Coronary artery (tissue), 2 donors: Measurements from ENCODE around the gene CEP112.
"Not testable (repeated sequence)": the region's sequence is repeated elsewhere in the genome, so short reads cannot be mapped to it uniquely, and the experiment has no call there.

Experiments used
- DNase-seq: peaks from one replicate; pipeline ENCODE4 v3.0.0-alpha.2; 2017; ENCODE audit warnings: low spot score
- H3K27ac ChIP-seq, 2 donors: fragments of 200-600 bp; sonication (generic); one replicate each; pipeline ENCODE4 v1.5.1; 2016 to 2019
- H3K4me3 ChIP-seq: fragments of 200-600 bp; sonication (generic); 2 replicates; pipeline ENCODE4 v1.5.1; 2016; ENCODE audit warnings: mild to moderate bottlenecking, moderate library complexity
- TF ChIP-seq, protein P1 (sequence below): fragments of 200-600 bp; sonication (generic); IDR thresholded peaks from one replicate; pipeline ENCODE4 v1.5.1; 2019; ENCODE audit warnings: antibody characterized with exemption

Gene CEP112

DNA sequence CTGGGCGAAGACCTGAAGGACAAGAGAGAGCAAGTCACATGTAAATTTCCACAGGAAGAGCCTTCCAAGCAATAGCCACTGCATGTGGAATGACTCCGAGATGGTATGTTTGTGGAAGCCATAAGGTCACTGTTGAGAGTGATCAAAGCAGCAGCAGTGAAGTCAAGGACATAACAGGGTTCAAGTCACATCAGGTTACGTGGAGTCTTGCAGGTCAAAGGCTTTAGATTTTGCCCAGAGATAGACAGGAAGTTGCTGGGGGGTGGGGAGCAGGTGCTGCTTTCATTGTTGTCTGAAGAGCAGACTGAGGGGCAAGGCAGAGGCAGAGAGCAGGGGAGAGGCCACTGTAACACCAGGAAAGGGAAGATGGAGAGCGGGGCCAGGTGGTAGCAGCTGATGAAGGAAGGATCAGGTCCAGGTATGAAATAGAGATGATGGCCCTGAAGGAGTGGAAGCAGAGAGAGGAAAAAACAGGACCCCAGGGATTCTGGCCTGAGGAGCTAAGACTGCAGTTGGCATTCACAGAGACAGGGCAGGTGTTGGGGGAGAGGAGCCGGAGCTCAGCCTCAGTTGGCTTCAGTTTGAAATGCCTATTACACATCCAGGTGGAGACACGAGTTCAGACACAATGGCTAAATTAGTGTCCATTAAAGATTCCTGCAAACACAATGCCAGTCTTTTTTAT is 501.2 kb downstream of the CEP112 start:
- DNase-seq = no peak
- Histone ChIP-seq H3K4me3 (no peak overlapping the region), H3K27ac (no peak overlapping the region)
- TF ChIP-seq, protein P1, sequence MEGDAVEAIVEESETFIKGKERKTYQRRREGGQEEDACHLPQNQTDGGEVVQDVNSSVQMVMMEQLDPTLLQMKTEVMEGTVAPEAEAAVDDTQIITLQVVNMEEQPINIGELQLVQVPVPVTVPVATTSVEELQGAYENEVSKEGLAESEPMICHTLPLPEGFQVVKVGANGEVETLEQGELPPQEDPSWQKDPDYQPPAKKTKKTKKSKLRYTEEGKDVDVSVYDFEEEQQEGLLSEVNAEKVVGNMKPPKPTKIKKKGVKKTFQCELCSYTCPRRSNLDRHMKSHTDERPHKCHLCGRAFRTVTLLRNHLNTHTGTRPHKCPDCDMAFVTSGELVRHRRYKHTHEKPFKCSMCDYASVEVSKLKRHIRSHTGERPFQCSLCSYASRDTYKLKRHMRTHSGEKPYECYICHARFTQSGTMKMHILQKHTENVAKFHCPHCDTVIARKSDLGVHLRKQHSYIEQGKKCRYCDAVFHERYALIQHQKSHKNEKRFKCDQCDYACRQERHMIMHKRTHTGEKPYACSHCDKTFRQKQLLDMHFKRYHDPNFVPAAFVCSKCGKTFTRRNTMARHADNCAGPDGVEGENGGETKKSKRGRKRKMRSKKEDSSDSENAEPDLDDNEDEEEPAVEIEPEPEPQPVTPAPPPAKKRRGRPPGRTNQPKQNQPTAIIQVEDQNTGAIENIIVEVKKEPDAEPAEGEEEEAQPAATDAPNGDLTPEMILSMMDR = no peak

GRCh38 chr17:65688307-65688706 is 503.6 kb downstream of the CEP112 start:
- TF ChIP-seq, protein P1 = no peak
- no peak for DNase-seq
- H3K27ac ChIP-seq = no peak overlapping the region

GRCh38 chr17:65685110-65685509 is 506.8 kb downstream of the CEP112 start:
- no peak overlapping the region for H3K4me3 ChIP-seq
- TF ChIP-seq, protein P1 = no peak
- H3K27ac ChIP-seq = no peak overlapping the region
- DNase-seq = no peak

More at GRCh38 chr17:65688307-65688706, 503.6 kb downstream of the CEP112 start:
- H3K4me3 ChIP-seq = no peak overlapping the region

DNA sequence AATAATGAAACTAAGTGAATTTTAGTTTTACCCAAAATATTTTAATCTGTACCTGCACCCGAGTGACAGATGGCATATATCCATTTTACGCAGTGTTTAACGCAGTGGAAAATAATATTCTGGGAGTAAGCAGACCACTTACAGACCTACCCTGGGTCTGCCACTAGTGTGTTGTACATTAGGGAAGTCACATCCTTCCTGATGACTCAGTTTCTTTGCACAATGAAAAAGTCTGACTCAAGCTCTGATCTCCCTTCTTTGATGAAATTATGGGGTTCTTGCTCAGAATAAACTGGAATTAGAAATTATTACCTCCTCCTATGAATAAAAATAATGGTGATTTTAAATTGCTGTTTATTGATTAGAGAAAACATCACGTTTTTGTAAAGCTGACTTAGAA is 507.3 kb downstream of the CEP112 start:
- no peak for DNase-seq
- Histone ChIP-seq H3K4me3 (no peak overlapping the region), H3K27ac (no peak overlapping the region)
- TF ChIP-seq, protein P1 = no peak

DNA sequence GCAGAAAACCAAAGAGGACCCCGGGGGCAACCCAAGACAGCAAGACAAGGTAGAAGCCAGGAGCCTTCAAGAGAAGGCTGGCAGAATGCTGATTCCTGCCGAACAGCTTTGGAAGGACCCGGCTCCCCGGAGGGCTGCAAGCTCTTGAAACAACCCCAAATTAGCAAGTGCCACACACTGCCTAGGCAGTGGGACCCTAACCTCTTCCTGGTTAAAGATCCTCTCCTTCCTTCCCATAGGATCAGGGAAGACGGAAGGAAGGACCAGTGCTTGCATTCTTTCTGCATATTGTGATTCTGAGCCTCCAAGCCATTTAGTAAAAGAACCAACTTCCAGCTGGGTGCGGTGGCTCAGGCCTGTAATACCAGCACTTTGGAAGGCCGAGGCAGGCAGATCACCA is 508.5 kb downstream of the CEP112 start:
- no peak overlapping the region for H3K4me3 ChIP-seq
- TF ChIP-seq, protein P1 = no peak
- H3K27ac ChIP-seq = no peak overlapping the region

GRCh38 chr17:65681763-65682162 is 510.2 kb downstream of the CEP112 start:
- not testable (repeated sequence) for H3K4me3 ChIP-seq, DNase-seq, H3K27ac ChIP-seq

More for the DNA sequence above, 508.5 kb downstream of the CEP112 start:
- DNase-seq = no peak

GRCh38 chr17:65679165-65679845 is 512.6 kb downstream of the CEP112 start:
- TF ChIP-seq, protein P1 = no peak
- Histone ChIP-seq H3K4me3 (no peak overlapping the region), H3K27ac (no peak overlapping the region)
- DNase-seq = no peak
